SU-DHL-6 (cell line): ENCODE measurements around the gene MISP.

Experiments
- H2AFZ ChIP-seq: fragments of 200-600 bp; sonication (generic); 2 replicates; pipeline ENCODE4 v1.6.1; 2014; ENCODE audit warnings: low read depth, mild to moderate bottlenecking, moderate library complexity, mixed read lengths, antibody characterized with exemption, low read length; ENCODE audit not compliant: severe bottlenecking
- H3F3A ChIP-seq: fragments of 200-600 bp; shearing (Covaris generic); 2 replicates; pipeline ENCODE4 v1.6.0; 2016; ENCODE audit warnings: antibody characterized with exemption, mild to moderate bottlenecking; ENCODE audit not compliant: insufficient read depth
- H3K27ac ChIP-seq: fragments of 200-600 bp; sonication (generic); 2 replicates; pipeline ENCODE4 v1.5.1; 2016; ENCODE audit warnings: low read depth, mild to moderate bottlenecking, low read length, moderate library complexity, mixed read lengths
- H3K27me3 ChIP-seq: fragments of 200-600 bp; sonication (generic), shearing (Covaris generic); 2 replicates; pipeline ENCODE4 v1.6.0; 2014; ENCODE audit warnings: mild to moderate bottlenecking, low read length
- H3K36me3 ChIP-seq: fragments of 200-600 bp; sonication (generic); 2 replicates; pipeline ENCODE4 v1.6.1; 2014; ENCODE audit warnings: mild to moderate bottlenecking, low read length, mixed read lengths
- H3K4me2 ChIP-seq: fragments of 300-600, 200-600 bp; shearing (Covaris generic), sonication (generic); 2 replicates; pipeline ENCODE4 v1.6.0; 2014; ENCODE audit warnings: low read length, low read depth, mild to moderate bottlenecking; ENCODE audit not compliant: poor library complexity, severe bottlenecking
- H3K4me3 ChIP-seq: fragments of 200-600 bp; sonication (generic); 2 replicates; pipeline ENCODE4 v1.5.1; 2014; ENCODE audit warnings: antibody characterized with exemption, low read length, mild to moderate bottlenecking, mixed read lengths; ENCODE audit not compliant: insufficient read depth, poor library complexity, severe bottlenecking
- H3K79me2 ChIP-seq: fragments of 200-600 bp; sonication (generic); 2 replicates; pipeline ENCODE4 v1.6.1; 2014; ENCODE audit warnings: mild to moderate bottlenecking, low read length, moderate library complexity; ENCODE audit not compliant: insufficient read depth
- H3K9ac ChIP-seq: fragments of 200-600 bp; sonication (generic); 2 replicates; pipeline ENCODE4 v1.7.0; 2014; ENCODE audit warnings: mild to moderate bottlenecking, low read length
- H3K9me2 ChIP-seq: fragments of 200-600 bp; sonication (generic); replicated peaks from 2 replicates; pipeline ENCODE4 v1.6.1; 2014; ENCODE audit warnings: low read length; ENCODE audit not compliant: insufficient read depth
- H3K9me3 ChIP-seq: fragments of 200-600 bp; sonication (generic); 2 replicates; pipeline ENCODE4 v1.6.1; 2014; ENCODE audit warnings: low read length, mixed read lengths; ENCODE audit not compliant: insufficient read depth
- H4K20me1 ChIP-seq: fragments of 200-600 bp; sonication (generic); 2 replicates; pipeline ENCODE4 v1.6.1; 2014; ENCODE audit warnings: low read depth, mild to moderate bottlenecking, antibody characterized with exemption, low read length, moderate library complexity, mixed read lengths
- EZH2phosphoT487 ChIP-seq: fragments of 200-600 bp; sonication (generic), shearing (Covaris generic); conservative IDR thresholded peaks from 2 replicates; pipeline ENCODE4 v1.6.1; 2018; ENCODE audit warnings: mild to moderate bottlenecking, antibody characterized with exemption, low read length, moderate library complexity, mixed read lengths
- TF ChIP-seq, protein P1 (sequence below): fragments of 200-600 bp; sonication (generic); IDR thresholded peaks from one replicate; pipeline ENCODE4 v1.5.1; 2017; ENCODE audit warnings: antibody characterized with exemption, mild to moderate bottlenecking, low read length, moderate library complexity; ENCODE audit not compliant: insufficient read depth, poor library complexity, severe bottlenecking

The MISP gene

GRCh38 chr19:709965-710571 lies 40.8 kb upstream of the MISP start:
- Histone ChIP-seq H3K4me2 (no peak overlapping the region), H3K4me3 (no peak overlapping the region), H2AFZ (no peak overlapping the region)

GRCh38 chr19:710767-711166 lies 40.1 kb upstream of the MISP start:
- Histone ChIP-seq H4K20me1 (no peaks in the 10 kb centered on the region), H3F3A (no peaks in the 10 kb centered on the region), H3K27ac (no peak overlapping the region), H3K36me3 (no peaks in the 10 kb centered on the region), H3K27me3 (no peaks in the 10 kb centered on the region), H3K9me2 (no peaks in the 10 kb centered on the region), H3K4me2 (no peak overlapping the region), H3K9ac (no peak overlapping the region), H3K9me3 (no peaks in the 10 kb centered on the region), H2AFZ (no peak overlapping the region), H3K4me3 (no peak overlapping the region), H3K79me2 (no peaks in the 10 kb centered on the region)
- TF ChIP-seq EZH2phosphoT487 = no peak
- TF ChIP-seq, protein P1, sequence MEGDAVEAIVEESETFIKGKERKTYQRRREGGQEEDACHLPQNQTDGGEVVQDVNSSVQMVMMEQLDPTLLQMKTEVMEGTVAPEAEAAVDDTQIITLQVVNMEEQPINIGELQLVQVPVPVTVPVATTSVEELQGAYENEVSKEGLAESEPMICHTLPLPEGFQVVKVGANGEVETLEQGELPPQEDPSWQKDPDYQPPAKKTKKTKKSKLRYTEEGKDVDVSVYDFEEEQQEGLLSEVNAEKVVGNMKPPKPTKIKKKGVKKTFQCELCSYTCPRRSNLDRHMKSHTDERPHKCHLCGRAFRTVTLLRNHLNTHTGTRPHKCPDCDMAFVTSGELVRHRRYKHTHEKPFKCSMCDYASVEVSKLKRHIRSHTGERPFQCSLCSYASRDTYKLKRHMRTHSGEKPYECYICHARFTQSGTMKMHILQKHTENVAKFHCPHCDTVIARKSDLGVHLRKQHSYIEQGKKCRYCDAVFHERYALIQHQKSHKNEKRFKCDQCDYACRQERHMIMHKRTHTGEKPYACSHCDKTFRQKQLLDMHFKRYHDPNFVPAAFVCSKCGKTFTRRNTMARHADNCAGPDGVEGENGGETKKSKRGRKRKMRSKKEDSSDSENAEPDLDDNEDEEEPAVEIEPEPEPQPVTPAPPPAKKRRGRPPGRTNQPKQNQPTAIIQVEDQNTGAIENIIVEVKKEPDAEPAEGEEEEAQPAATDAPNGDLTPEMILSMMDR = no peak

More at GRCh38 chr19:709965-710571, 40.8 kb upstream of the MISP start:
- Histone ChIP-seq H3K36me3 (no peaks in the 10 kb centered on the region), H3K9me3 (no peaks in the 10 kb centered on the region), H3F3A (no peaks in the 10 kb centered on the region), H3K9ac (no peak overlapping the region), H3K9me2 (no peaks in the 10 kb centered on the region), H3K27ac (no peak overlapping the region), H3K27me3 (no peaks in the 10 kb centered on the region), H4K20me1 (no peaks in the 10 kb centered on the region), H3K79me2 (no peaks in the 10 kb centered on the region)
- TF ChIP-seq, protein P1 = no peak
- TF ChIP-seq EZH2phosphoT487 = no peak

DNA sequence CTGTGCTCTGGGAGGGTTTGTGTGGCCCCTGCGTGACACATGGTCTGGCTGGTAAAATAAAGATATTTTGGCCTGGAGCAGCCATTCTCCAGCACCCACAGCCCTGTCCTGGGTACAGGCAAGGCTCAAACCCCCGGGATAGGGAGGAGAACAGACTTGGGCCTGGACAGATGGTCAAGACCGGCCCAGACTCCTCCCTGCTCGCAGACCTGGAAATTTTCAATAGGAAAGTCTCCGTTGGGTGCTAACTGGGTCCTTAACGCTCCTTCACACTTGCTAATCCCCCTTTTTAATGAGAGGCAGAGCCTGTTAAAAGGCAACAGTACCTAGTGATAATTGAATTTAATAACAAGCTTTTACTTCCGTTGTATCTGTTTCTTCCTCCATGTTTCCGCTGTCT lies 39.7 kb upstream of the MISP start:
- H3F3A ChIP-seq = no peaks in the 10 kb centered on the region
- no peak overlapping the region for H3K4me2 ChIP-seq
- H3K9me2 ChIP-seq = no peaks in the 10 kb centered on the region
- no peaks in the 10 kb centered on the region for H3K79me2 ChIP-seq
- no peak overlapping the region for H3K4me3 ChIP-seq
- TF ChIP-seq, protein P1 = no peak
- TF ChIP-seq EZH2phosphoT487 = no peak
- no peak overlapping the region for H2AFZ ChIP-seq
- H4K20me1 ChIP-seq = no peaks in the 10 kb centered on the region
- H3K27ac ChIP-seq = no peak overlapping the region
- no peaks in the 10 kb centered on the region for H3K27me3 ChIP-seq
- no peaks in the 10 kb centered on the region for H3K9me3 ChIP-seq
- H3K9ac ChIP-seq = no peak overlapping the region
- no peaks in the 10 kb centered on the region for H3K36me3 ChIP-seq
